ENCODE data around the gene NT5C3B.

GRCh38 chr17:41823141-41823524, 12.9 kb downstream of the NT5C3B start:
- TF ChIP-seq CTCF (IDR thresholded peaks at IDR 0.05; ENCODE audit: low read length) (no peak), EZH2 (optimal IDR thresholded peaks at IDR 0.05; ENCODE audit: low read depth, low read length) (no peak), EZH2phosphoT487 (IDR thresholded peaks at IDR 0.05; ENCODE audit: low read length) (no peak)
